Activated CD4-positive, alpha-beta memory T cell treated with anti-CD3 and anti-CD28 coated beads, Interleukin-2, amount 10 ng/mL, durations not matched to agents 7 days and 5 days (primary cell): ENCODE results near the gene ITGAE. TPM values are rescaled to one million over a fixed set of nuclear protein-coding genes. Genes with fewer than 3 reads are reported as not detected.
A peak's percentile ranks its signal among the peaks of the same experiment; 100 is the strongest.
"Not testable (repeated sequence)": the region's sequence is repeated elsewhere in the genome, so short reads cannot be mapped to it uniquely, and the experiment has no call there.

ENCODE experiments used
- CTCF ChIA-PET: fragments of 350-600 bp; sonication (Branson Sonifier 250); formaldehyde crosslinking; loops from one replicate; lab custom pipeline; 2021; ENCODE audit warnings: antibody characterized with exemption, inconsistent platforms; lab: Charles Lee
- POLR2A ChIA-PET: fragments of 350-600 bp; sonication (Branson Sonifier 250); formaldehyde crosslinking; loops from one replicate; lab custom pipeline; 2021; ENCODE audit warnings: antibody characterized with exemption; lab: Charles Lee
- DNase-seq: peaks from one replicate; pipeline ENCODE4 v3.0.0-alpha.2; 2020
- H3K27ac Mint-ChIP-seq: one replicate; pipeline ENCODE4 v1.8.0; 2021; ENCODE audit warnings: mild to moderate bottlenecking, mixed read lengths
- H3K27me3 Mint-ChIP-seq: one replicate; pipeline ENCODE4 v1.8.0; 2021; ENCODE audit warnings: mixed read lengths
- H3K36me3 Mint-ChIP-seq: one replicate; pipeline ENCODE4 v1.8.0; 2021; ENCODE audit warnings: low read depth, mixed read lengths
- H3K4me1 Mint-ChIP-seq: one replicate; pipeline ENCODE4 v1.8.0; 2021; ENCODE audit warnings: mixed read lengths
- H3K4me3 Mint-ChIP-seq: one replicate; pipeline ENCODE4 v1.8.0; 2021; ENCODE audit warnings: mild to moderate bottlenecking, mixed read lengths
- H3K9me3 Mint-ChIP-seq: one replicate; pipeline ENCODE4 v1.8.0; 2021; ENCODE audit warnings: mixed read lengths
- total RNA-seq, 2 experiments: library from RNA; stranded (reverse); gene quantifications; one replicate each; pipeline ENCODE4 v1.2.3, GENCODE V29; 2021

ITGAE gene
- total RNA-seq, 2 experiments from 2014 or later = 20.0 to 22.0 TPM

- DNase-seq = peak; percentile 76
- Mint-ChIP-seq H3K36me3 (no peaks in the 10 kb centered on the region), H3K4me1 (peaks cover 50% of the 10 kb centered on the region), H3K27me3 (peaks cover 3% of the 10 kb centered on the region), H3K4me3 (peak overlapping the region; percentile 73), H3K9me3 (no peaks in the 10 kb centered on the region), H3K27ac (peak overlapping the region; percentile 82)
- ChIA-PET CTCF (interaction anchor here (1.0 to 2.1 kb wide), 4 partner anchors 12 to 95 kb away, joined by 3 to 9 read pairs (median 4); partner anchors contain the start of gene NCBP3), POLR2A (interaction anchor here (0.6 to 3.7 kb wide), 6 partner anchors 10 to 55 kb away, joined by 3 to 19 read pairs (median 6); partner anchors contain the start of gene P2RX5)
These were observed 50.1 kb downstream of the ITGAE start for GRCh38 chr17:3750926-3751325.

DNA sequence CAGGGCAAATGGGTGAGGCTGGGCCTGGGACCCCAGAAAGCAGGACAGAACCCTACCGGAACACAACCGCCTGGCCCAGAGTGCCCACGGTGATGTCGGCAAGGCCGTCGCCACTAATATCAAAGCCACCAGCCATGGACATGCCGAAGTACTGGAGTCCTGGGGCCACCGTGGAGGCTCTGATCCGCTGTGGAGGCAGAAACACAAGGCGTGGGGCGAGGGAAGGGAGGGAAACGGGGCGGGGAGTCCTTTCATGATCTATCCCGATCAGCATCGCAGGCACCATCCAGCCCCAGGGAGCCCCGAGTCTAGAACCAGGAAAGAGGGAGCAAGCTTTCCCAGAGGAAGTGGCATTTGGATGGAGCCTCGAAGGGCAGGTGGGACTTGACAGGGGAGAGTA, 50.7 kb downstream of the ITGAE start:
- Mint-ChIP-seq H3K4me1 (peaks cover 46% of the 10 kb centered on the region), H3K27me3 (peaks cover 4% of the 10 kb centered on the region), H3K27ac (no peak overlapping the region), H3K4me3 (no peak overlapping the region), H3K36me3 (no peaks in the 10 kb centered on the region), H3K9me3 (no peaks in the 10 kb centered on the region)
- POLR2A ChIA-PET = interaction anchor here (0.6 to 3.7 kb wide), 7 partner anchors 10 to 87 kb away, joined by 3 to 19 read pairs (median 4); partner anchors contain the start of gene P2RX5
- DNase-seq = no peak
- CTCF ChIA-PET = interaction anchor here (1.0 to 2.1 kb wide), 5 partner anchors 11 to 96 kb away, joined by 3 to 9 read pairs (median 4); partner anchors contain the start of gene NCBP3

DNA sequence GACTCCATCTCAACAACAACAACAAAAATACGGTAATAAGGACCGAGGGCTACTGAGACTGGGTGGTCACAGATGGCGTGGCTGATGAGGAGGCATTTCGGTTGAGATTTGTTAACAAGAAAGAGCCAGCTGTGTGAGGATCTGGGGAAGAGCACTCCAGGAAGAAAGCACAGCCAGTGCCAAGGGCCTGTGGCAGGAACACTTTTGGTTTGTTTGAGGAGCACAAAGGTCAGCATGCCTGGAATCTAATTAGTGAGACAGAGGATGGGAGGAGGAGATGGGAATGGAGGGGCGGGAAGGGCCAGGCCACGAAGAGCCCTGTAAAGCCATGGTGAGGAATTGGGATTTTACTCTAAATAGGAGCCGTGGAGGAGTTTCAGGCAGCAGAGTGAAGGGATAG, 52.4 kb downstream of the ITGAE start:
- Mint-ChIP-seq H3K27me3 (peaks cover 4% of the 10 kb centered on the region), H3K36me3 (no peaks in the 10 kb centered on the region), H3K27ac (no peak overlapping the region), H3K4me1 (peaks cover 39% of the 10 kb centered on the region), H3K9me3 (no peaks in the 10 kb centered on the region), H3K4me3 (no peak overlapping the region)
- CTCF ChIA-PET = interaction anchor here (1.1 to 3.2 kb wide), 2 partner anchors 10 to 12 kb away, joined by 3 to 16 read pairs; no protein-coding TSS in a partner anchor
- DNase-seq = no peak
- POLR2A ChIA-PET = interaction anchor here (1.5 kb wide), 1 partner anchor 11 kb away, joined by 3 read pairs; no protein-coding TSS in a partner anchor

DNA sequence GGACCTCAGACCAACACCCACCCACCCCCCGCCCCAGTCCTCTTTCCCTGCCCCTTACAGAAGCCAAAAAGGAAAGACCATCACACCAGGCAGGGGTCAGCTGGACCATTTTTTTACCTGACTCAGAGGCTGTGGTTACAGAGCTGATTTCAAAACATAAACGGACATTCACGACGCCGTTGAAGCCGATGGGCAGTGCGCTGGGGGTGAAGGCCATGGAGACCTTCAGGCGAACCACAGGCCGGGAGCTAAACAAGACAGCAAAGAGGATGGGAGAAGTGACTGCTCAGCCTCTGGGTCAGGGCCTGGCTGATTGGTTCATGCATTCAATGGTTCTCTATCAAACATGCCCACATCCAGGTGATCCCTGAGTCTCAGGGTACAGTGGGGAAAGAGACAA, 53.2 kb downstream of the ITGAE start:
- ChIA-PET CTCF (interaction anchor here (1.6 to 3.2 kb wide), 2 partner anchors 10 to 80 kb away, joined by 3 to 16 read pairs; no protein-coding TSS in a partner anchor), POLR2A (interaction anchor here (1.5 kb wide), 1 partner anchor 10 kb away, joined by 3 read pairs; no protein-coding TSS in a partner anchor)
- no peak for DNase-seq
- Mint-ChIP-seq H3K4me1 (peaks cover 35% of the 10 kb centered on the region), H3K27ac (no peak overlapping the region), H3K4me3 (no peak overlapping the region), H3K36me3 (no peaks in the 10 kb centered on the region), H3K27me3 (peaks cover 4% of the 10 kb centered on the region), H3K9me3 (no peaks in the 10 kb centered on the region)

GRCh38 chr17:3745071-3745470, 55.9 kb downstream of the ITGAE start:
- Mint-ChIP-seq H3K4me1 (peaks cover 26% of the 10 kb centered on the region), H3K27me3 (peaks cover 4% of the 10 kb centered on the region), H3K9me3 (no peaks in the 10 kb centered on the region), H3K27ac (no peak overlapping the region), H3K36me3 (no peaks in the 10 kb centered on the region), H3K4me3 (no peak overlapping the region)
- CTCF ChIA-PET = no interaction called here
- POLR2A ChIA-PET = no interaction called here
- no peak for DNase-seq

DNA sequence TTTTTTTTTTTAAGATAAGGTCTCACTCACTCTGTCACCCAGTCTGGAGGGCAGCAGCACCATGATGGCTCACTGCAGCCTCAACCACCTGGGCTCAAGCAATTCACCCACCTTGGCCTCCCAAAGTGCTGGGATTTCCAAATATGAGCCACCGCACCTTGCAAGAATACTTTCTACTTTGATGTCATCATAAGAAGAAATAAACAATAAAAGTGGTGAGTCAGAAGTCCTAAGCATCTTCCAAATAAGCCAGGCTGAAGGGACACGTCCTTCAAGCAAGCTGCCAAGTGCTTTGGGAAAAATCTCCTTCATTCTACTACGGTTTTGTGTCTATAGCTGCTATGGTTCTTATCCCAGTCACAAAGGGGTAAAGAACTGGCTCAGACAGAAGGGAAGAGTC, 57.0 kb downstream of the ITGAE start:
- H3K27me3 Mint-ChIP-seq = peaks cover 4% of the 10 kb centered on the region
- no peak overlapping the region for H3K27ac Mint-ChIP-seq
- POLR2A ChIA-PET = no interaction called here
- H3K9me3 Mint-ChIP-seq = no peaks in the 10 kb centered on the region
- H3K4me3 Mint-ChIP-seq = no peak overlapping the region
- no peak for DNase-seq
- H3K36me3 Mint-ChIP-seq = no peaks in the 10 kb centered on the region
- peaks cover 32% of the 10 kb centered on the region for H3K4me1 Mint-ChIP-seq
- CTCF ChIA-PET = no interaction called here

- ChIA-PET POLR2A (interaction anchor here (0.9 to 4.6 kb wide), 7 partner anchors 11 to 105 kb away, joined by 3 to 40 read pairs (median 6); partner anchors contain the start of gene HASPIN), CTCF (interaction anchor here (0.8 to 10.8 kb wide), 9 partner anchors 11 to 105 kb away, joined by 3 to 206 read pairs (median 4); partner anchors contain the start of genes HASPIN and NCBP3)
- peak overlapping the region; percentile 78 for H3K27ac Mint-ChIP-seq
These were observed 60.3 kb downstream of the ITGAE start for GRCh38 chr17:3740611-3741073.

DNA sequence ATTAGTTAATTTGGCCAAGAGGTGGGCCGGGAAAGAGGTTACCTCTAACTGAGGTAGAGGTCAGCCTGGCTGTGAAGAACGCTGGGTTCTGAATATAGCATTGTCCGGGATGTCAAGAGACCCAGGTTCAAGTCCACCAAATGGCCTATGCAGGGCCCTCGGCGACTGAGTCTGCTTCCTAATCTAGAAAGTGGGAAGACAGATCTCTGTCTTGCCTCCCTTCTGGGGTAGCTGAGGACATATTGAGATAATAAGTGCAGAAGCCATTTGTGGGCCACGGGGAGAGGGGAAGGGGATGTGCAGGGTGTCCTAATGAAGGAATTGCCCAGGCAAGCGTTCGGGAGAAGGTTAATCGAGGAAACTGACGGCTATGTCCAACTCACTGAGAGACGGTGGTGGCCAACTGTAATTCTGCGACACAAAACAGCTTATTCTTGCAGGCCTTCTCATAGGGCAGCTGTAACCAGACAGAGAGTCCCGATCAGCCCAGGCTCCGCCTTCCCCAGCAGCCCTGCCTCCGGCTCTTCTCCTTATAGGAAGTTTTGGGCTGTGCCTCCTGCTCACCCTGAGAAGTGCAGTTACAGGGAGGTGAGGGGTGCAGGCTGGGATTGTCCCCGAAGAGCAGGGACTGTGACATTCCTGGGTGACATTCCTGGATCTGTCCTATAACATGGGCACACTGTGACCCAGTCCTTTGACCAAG, 61.4 kb downstream of the ITGAE start:
- no peak overlapping the region for H3K4me3 Mint-ChIP-seq
- no peaks in the 10 kb centered on the region for H3K36me3 Mint-ChIP-seq
- H3K27ac Mint-ChIP-seq = peak overlapping the region; percentile 26
- H3K9me3 Mint-ChIP-seq = no peaks in the 10 kb centered on the region
- peaks cover 2% of the 10 kb centered on the region for H3K27me3 Mint-ChIP-seq
- no peak for DNase-seq
- ChIA-PET POLR2A (interaction anchor here (1.1 to 4.6 kb wide), 5 partner anchors 12 to 105 kb away, joined by 4 to 40 read pairs (median 12); partner anchors contain the start of gene NCBP3), CTCF (interaction anchor here (1.0 to 10.8 kb wide), 14 partner anchors 10 to 335 kb away, joined by 3 to 206 read pairs (median 10); partner anchors contain the start of genes HASPIN and NCBP3)
- peaks cover 42% of the 10 kb centered on the region for H3K4me1 Mint-ChIP-seq

More at GRCh38 chr17:3740611-3741073, 60.3 kb downstream of the ITGAE start:
- H3K4me1 Mint-ChIP-seq = peaks cover 42% of the 10 kb centered on the region
- peaks cover 3% of the 10 kb centered on the region for H3K27me3 Mint-ChIP-seq
- H3K4me3 Mint-ChIP-seq = no peak overlapping the region
- no peaks in the 10 kb centered on the region for H3K36me3 Mint-ChIP-seq
- DNase-seq = peak; percentile 42
- H3K9me3 Mint-ChIP-seq = no peaks in the 10 kb centered on the region

DNA sequence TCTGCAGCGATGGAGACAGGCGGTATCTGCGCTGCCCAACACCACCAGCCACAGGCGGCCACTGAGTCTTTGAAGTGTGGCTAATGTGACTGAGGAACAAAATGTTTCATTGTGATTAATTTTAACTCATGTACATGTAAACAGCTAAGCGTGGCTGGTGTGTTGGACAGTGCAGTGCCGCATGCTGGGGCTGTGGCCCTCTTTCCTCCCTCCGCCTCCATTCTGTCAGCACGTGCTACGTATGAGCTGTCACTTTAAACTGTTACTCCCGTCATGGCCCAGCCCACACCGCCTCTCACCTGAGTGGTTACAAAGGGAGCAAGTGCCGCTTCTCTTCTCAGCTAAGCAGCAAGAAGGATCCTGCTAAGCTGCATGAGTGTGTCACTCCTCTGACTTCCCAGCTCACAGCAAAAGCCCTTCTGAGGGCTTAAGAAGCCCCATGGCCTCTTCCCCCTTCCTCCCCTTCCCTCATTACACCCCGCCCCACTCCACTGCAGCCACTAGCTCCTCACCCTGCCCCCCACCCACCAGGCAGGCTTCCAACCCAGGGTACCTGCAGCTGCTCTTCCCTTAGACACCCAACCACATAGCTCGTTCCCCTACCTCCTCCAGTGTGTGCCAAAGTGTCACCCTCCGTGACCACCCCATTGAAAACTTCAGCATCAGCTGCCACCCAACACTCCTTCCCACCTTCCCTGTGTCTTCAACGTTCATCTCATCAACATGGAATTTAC, 62.3 kb downstream of the ITGAE start:
- Mint-ChIP-seq H3K4me1 (peaks cover 42% of the 10 kb centered on the region), H3K9me3 (no peaks in the 10 kb centered on the region), H3K4me3 (no peak overlapping the region), H3K27me3 (peaks cover 2% of the 10 kb centered on the region), H3K36me3 (no peaks in the 10 kb centered on the region), H3K27ac (peak overlapping the region; percentile 7)
- ChIA-PET CTCF (interaction anchor here (0.7 to 10.8 kb wide), 32 partner anchors 8 to 336 kb away, joined by 3 to 206 read pairs (median 6); partner anchors contain the start of genes HASPIN and NCBP3), POLR2A (interaction anchor here (1.0 to 4.6 kb wide), 8 partner anchors 13 to 106 kb away, joined by 3 to 40 read pairs (median 13); partner anchors contain the start of genes HASPIN and NCBP3)
- peak; percentile 67 for DNase-seq

- Mint-ChIP-seq H3K4me1 (peaks cover 32% of the 10 kb centered on the region), H3K9me3 (no peaks in the 10 kb centered on the region), H3K27me3 (peaks cover 2% of the 10 kb centered on the region), H3K36me3 (peaks cover 5% of the 10 kb centered on the region), H3K4me3 (no peak overlapping the region), H3K27ac (no peak overlapping the region)
- POLR2A ChIA-PET = interaction anchor here (4.1 kb wide), 1 partner anchor 12 kb away, joined by 20 read pairs; the partner anchor contains the start of gene HASPIN
- DNase-seq = no peak
- CTCF ChIA-PET = interaction anchor here (1.0 to 10.8 kb wide), 6 partner anchors 12 to 110 kb away, joined by 3 to 206 read pairs (median 16); partner anchors contain the start of genes HASPIN and NCBP3
These were observed 65.5 kb downstream of the ITGAE start for GRCh38 chr17:3735515-3735914.

- H3K27me3 Mint-ChIP-seq, POLR2A ChIA-PET, H3K27ac Mint-ChIP-seq, H3K9me3 Mint-ChIP-seq, H3K4me3 Mint-ChIP-seq, H3K36me3 Mint-ChIP-seq, DNase-seq: not testable (repeated sequence)
- H3K4me1 Mint-ChIP-seq = peaks cover 27% of the 10 kb centered on the region
- CTCF ChIA-PET = interaction anchor here (1.0 to 10.8 kb wide), 5 partner anchors 11 to 111 kb away, joined by 3 to 206 read pairs (median 6); partner anchors contain the start of genes HASPIN and NCBP3
These were observed 66.1 kb downstream of the ITGAE start for GRCh38 chr17:3734911-3735276.

- H3K4me1 Mint-ChIP-seq = peaks cover 11% of the 10 kb centered on the region
- ChIA-PET POLR2A (interaction anchor here (1.5 kb wide), 1 partner anchor 9 kb away, joined by 4 read pairs; the partner anchor contains the start of gene HASPIN), CTCF (interaction anchor here (1.2 to 10.8 kb wide), 4 partner anchors 9 to 114 kb away, joined by 4 to 206 read pairs (median 74); partner anchors contain the start of genes HASPIN and NCBP3)
- H3K36me3 Mint-ChIP-seq = peaks cover 18% of the 10 kb centered on the region
- H3K27me3 Mint-ChIP-seq = peaks cover 2% of the 10 kb centered on the region
- H3K27ac Mint-ChIP-seq = no peak overlapping the region
- H3K9me3 Mint-ChIP-seq = no peaks in the 10 kb centered on the region
- no peak overlapping the region for H3K4me3 Mint-ChIP-seq
- DNase-seq = no peak
These were observed 68.8 kb downstream of the ITGAE start for GRCh38 chr17:3732210-3732621.
